Hepatocyte (in vitro differentiated cells): ENCODE measurements around the gene XYLT1.

ENCODE experiments used
- CTCF ChIP-seq: fragments of 200-600 bp; sonication (generic); IDR thresholded peaks from 2 replicates; pipeline ENCODE4 v1.5.1; 2016; ENCODE audit warnings: antibody characterized with exemption, mild to moderate bottlenecking; ENCODE audit not compliant: poor library complexity
- EZH2 ChIP-seq: fragments of 200-600 bp; sonication (generic); IDR thresholded peaks from 2 replicates; pipeline ENCODE4 v1.6.1; 2016; ENCODE audit warnings: antibody characterized with exemption, mild to moderate bottlenecking, borderline replicate concordance

DNA sequence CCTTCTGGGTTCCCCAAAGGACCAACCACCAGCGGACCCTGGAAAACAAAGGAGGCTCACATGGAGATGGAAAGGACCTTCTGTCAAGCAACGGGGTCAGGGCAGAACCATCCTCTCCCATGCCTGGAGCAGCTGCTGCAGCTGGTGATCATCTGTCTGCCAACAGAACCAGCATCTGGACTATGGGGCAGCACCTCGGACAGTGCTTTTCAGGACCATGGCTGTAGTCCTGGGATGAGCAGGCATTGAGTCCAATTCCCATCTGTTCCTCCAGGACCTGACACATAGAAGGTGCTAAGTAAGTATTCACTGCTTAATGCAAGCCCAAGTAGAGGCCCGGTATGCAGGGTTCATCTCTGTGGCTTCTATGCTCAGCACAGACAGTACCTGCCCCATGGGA lies 304.7 kb downstream of the XYLT1 start:
- no peak for TF ChIP-seq EZH2
- TF ChIP-seq CTCF, result no peak
